IMR-90 (cell line): ENCODE measurements around the gene CLDN7. TPM values are rescaled to one million over a fixed set of nuclear protein-coding genes. Genes with fewer than 3 reads are reported as not detected.

Experiments
- ATAC-seq: fragments of 200-7000 bp; cut with Tn5 transposase; 2 replicates; pipeline ENCODE4 v1.9.1; 2020; ENCODE audit warnings: low read depth, mild to moderate bottlenecking, moderate library complexity
- BruUV-seq: library from RNA; stranded (reverse); fragments of 400-500 nt; replicated peaks from 2 replicates; lab custom pipeline; 2021; lab: Mats Ljungman, UMichigan
- CTCF ChIA-PET: fragments of 300-600 bp; formaldehyde crosslinking; extraction: SDS; loops from one replicate; lab custom pipeline; 2021; ENCODE audit warnings: antibody characterized with exemption; lab: Yijun Ruan, JAX
- POLR2A ChIA-PET: fragments of 300-600 bp; sonication (Branson Sonifier 250); formaldehyde crosslinking; loops from one replicate; lab custom pipeline; 2022; ENCODE audit warnings: antibody characterized with exemption; ENCODE audit not compliant: unreplicated experiment; lab: Charles Lee
- DNase-seq: peaks from one replicate; pipeline ENCODE4 v3.0.0; 2013
- H2AFZ ChIP-seq: replicated peaks from 2 replicates; pipeline ENCODE3; 2013; ENCODE audit warnings: low read length, mild to moderate bottlenecking; ENCODE audit not compliant: poor library complexity
- H2AK5ac ChIP-seq: 2 replicates; pipeline ENCODE4 v1.6.1; 2013; ENCODE audit warnings: low read depth, low read length, inconsistent platforms
- H2AK9ac ChIP-seq: replicated peaks from 2 replicates; pipeline ENCODE3; 2013; ENCODE audit warnings: mild to moderate bottlenecking, low read depth, low read length, moderate library complexity; ENCODE audit not compliant: poor library complexity
- H2BK120ac ChIP-seq: 2 replicates; pipeline ENCODE4 v1.6.1; 2013; ENCODE audit warnings: low read depth, low read length, inconsistent platforms
- H2BK15ac ChIP-seq: 3 replicates; pipeline ENCODE4 v1.6.1; 2013; ENCODE audit warnings: low read depth, low read length, inconsistent platforms
- H2BK20ac ChIP-seq: 2 replicates; pipeline ENCODE4 v1.6.1; 2013; ENCODE audit warnings: low read depth, mild to moderate bottlenecking, inconsistent platforms, low read length, moderate library complexity
- H2BK5ac ChIP-seq: 2 replicates; pipeline ENCODE4 v1.6.1; 2013; ENCODE audit warnings: mild to moderate bottlenecking, low read depth, low read length, inconsistent platforms; ENCODE audit not compliant: poor library complexity, severe bottlenecking
- H3K14ac ChIP-seq: replicated peaks from 2 replicates; pipeline ENCODE4 v1.6.1; 2013; ENCODE audit warnings: low read depth, low read length, inconsistent platforms
- H3K18ac ChIP-seq: 2 replicates; pipeline ENCODE4 v1.6.1; 2013; ENCODE audit warnings: low read depth, low read length, control low read depth
- H3K23ac ChIP-seq: 2 replicates; pipeline ENCODE4 v1.6.1; 2013; ENCODE audit warnings: low read depth, low read length, inconsistent platforms
- H3K27ac ChIP-seq: 2 replicates; pipeline ENCODE4 v1.5.1; 2013; ENCODE audit warnings: mild to moderate bottlenecking, control low read depth, low read length; ENCODE audit not compliant: insufficient read depth
- H3K27me3 ChIP-seq: 2 replicates; pipeline ENCODE4 v1.6.1; 2013; ENCODE audit warnings: low read length; ENCODE audit not compliant: control insufficient read depth, insufficient read depth
- H3K36me3 ChIP-seq: 2 replicates; pipeline ENCODE4 v1.6.1; 2013; ENCODE audit warnings: low read length, mixed read lengths; ENCODE audit not compliant: control insufficient read depth, insufficient read depth
- H3K4ac ChIP-seq: 2 replicates; pipeline ENCODE4 v1.6.1; 2013; ENCODE audit warnings: low read depth, low read length, inconsistent platforms
- H3K4me1 ChIP-seq: 2 replicates; pipeline ENCODE4 v1.6.1; 2013; ENCODE audit warnings: low read length, mixed read lengths; ENCODE audit not compliant: control insufficient read depth, insufficient read depth
- H3K4me2 ChIP-seq: 2 replicates; pipeline ENCODE4 v1.6.1; 2013; ENCODE audit warnings: low read depth, mild to moderate bottlenecking, control low read depth, low read length, moderate library complexity
- H3K4me3 ChIP-seq: 2 replicates; pipeline ENCODE4 v1.5.1; 2013; ENCODE audit warnings: low read depth, mild to moderate bottlenecking, control low read depth, low read length, moderate library complexity; ENCODE audit not compliant: insufficient read depth
- H3K56ac ChIP-seq: 2 replicates; pipeline ENCODE4 v1.6.1; 2013; ENCODE audit warnings: low read length, inconsistent platforms; ENCODE audit not compliant: insufficient read depth; ENCODE audit errors: extremely low read depth
- H3K79me1 ChIP-seq, 2 experiments: 2 replicates each; pipeline ENCODE4 v1.6.1; 2013; ENCODE audit warnings: low read length in 2 of 2, inconsistent platforms in 1 of 2, low read depth in 1 of 2
- H3K9ac ChIP-seq: 2 replicates; pipeline ENCODE4 v1.6.1; 2013; ENCODE audit warnings: low read depth, low read length, control low read depth
- H3K9me1 ChIP-seq: 2 replicates; pipeline ENCODE4 v1.6.1; 2013; ENCODE audit warnings: low read length, inconsistent platforms; ENCODE audit not compliant: insufficient read depth
- H3K9me3 ChIP-seq: 2 replicates; pipeline ENCODE4 v1.6.1; 2013; ENCODE audit warnings: low read length; ENCODE audit not compliant: control insufficient read depth, insufficient read depth
- H4K20me1 ChIP-seq: 2 replicates; pipeline ENCODE4 v1.6.1; 2013; ENCODE audit warnings: low read length, inconsistent platforms; ENCODE audit not compliant: insufficient read depth
- H4K5ac ChIP-seq: 2 replicates; pipeline ENCODE4 v1.6.1; 2013; ENCODE audit warnings: mild to moderate bottlenecking, low read depth, low read length, control low read depth
- H4K8ac ChIP-seq, 2 experiments: 2 replicates each; pipeline ENCODE4 v1.6.1; 2013; ENCODE audit warnings: low read depth in 2 of 2, low read length in 2 of 2, control low read depth in 1 of 2, inconsistent platforms in 1 of 2
- H4K91ac ChIP-seq: 2 replicates; pipeline ENCODE4 v1.6.1; 2013; ENCODE audit warnings: low read depth, low read length, inconsistent platforms; ENCODE audit not compliant: insufficient read depth
- BHLHE40 ChIP-seq: fragments of 150-350 bp; IDR thresholded peaks from 2 replicates; pipeline ENCODE4 v1.6.1; 2016; ENCODE audit warnings: mild to moderate bottlenecking, low read depth, low read length
- CEBPB ChIP-seq: IDR thresholded peaks from 2 replicates; pipeline ENCODE4 v1.6.1; 2012; ENCODE audit warnings: low read depth, low read length, improper control_type of control experiment
- MAFK ChIP-seq: IDR thresholded peaks from 2 replicates; pipeline ENCODE4 v1.6.1; 2012; ENCODE audit warnings: low read depth, low read length, improper control_type of control experiment
- NFE2L2 ChIP-seq: fragments of 150-350 bp; IDR thresholded peaks from 2 replicates; pipeline ENCODE4 v1.6.1; 2016; ENCODE audit warnings: low read depth, mild to moderate bottlenecking, low read length
- POLR2A ChIP-seq: IDR thresholded peaks from 2 replicates; pipeline ENCODE4 v1.6.1; 2012; ENCODE audit warnings: mild to moderate bottlenecking, low read depth, low read length
- RAD21 ChIP-seq: IDR thresholded peaks from 2 replicates; pipeline ENCODE4 v1.6.1; 2012; ENCODE audit warnings: low read length, improper control_type of control experiment
- RFX5 ChIP-seq: IDR thresholded peaks from 2 replicates; pipeline ENCODE4 v1.8.0; 2012; ENCODE audit warnings: low read depth, mild to moderate bottlenecking, low read length, moderate library complexity
- WGBS, 2 experiments: methylation state at CpG; one replicate each; pipeline versions ENCODE4 v1.1.5 to v1.1.7; 2013; ENCODE audit warnings: missing lambda C conversion rate in 2 of 2; ENCODE audit not compliant: insufficient read length in 1 of 2; ENCODE audit errors: extremely low coverage in 2 of 2; 5-methylcytosine and 5-hydroxymethylcytosine counted together
- dilution Hi-C: fragments of 300-500 bp; cut with HindIII; formaldehyde crosslinking; loops from one replicate; pipeline ENCODE4 v1.14.3; 2018; ENCODE audit warnings: low sequenced_read_pairs; ENCODE audit not compliant: unreplicated experiment
- in situ Hi-C: fragments of 300-500 bp; cut with MboI; formaldehyde crosslinking; loops from 3 replicates; pipeline ENCODE4 v1.14.3; 2019; ENCODE audit warnings: low sequenced_read_pairs, inconsistent platforms, mixed read lengths
- intact Hi-C: fragments of 100-400 bp; cut with micrococcal nuclease; formaldehyde crosslinking; loops from 2 replicates; pipeline ENCODE4 v1.10.0; 2022
- polyA plus RNA-seq, 3 experiments: library from polyadenylated mRNA; depleted of rRNA; stranded (reverse); fragments of >200 nt; gene quantifications; 2 replicates each; pipeline ENCODE4 v1.2.3, GENCODE V29; 2012; ENCODE audit warnings: low replicate concordance in 1 of 3
- total RNA-seq: library from RNA; depleted of rRNA; stranded (reverse); fragments of >200 nt; gene quantifications from 2 replicates; pipeline ENCODE4 v1.2.3, GENCODE V29; 2012

CLDN7 gene
- total and polyA plus RNA-seq, 2 of the 4 experiments (the other 2 are of a cell fraction): 1.4 TPM

GRCh38 chr17:7260651-7261378 is 1.5 kb downstream of the CLDN7 start (continued):
- no peak for TF ChIP-seq RFX5
- TF ChIP-seq POLR2A: no peak

GRCh38 chr17:7260151-7260550 is 2.1 kb downstream of the CLDN7 start:
- in situ Hi-C loops (no loop called here), intact Hi-C loops (no loop called here)

More at GRCh38 chr17:7260151-7260550, 2.1 kb downstream of the CLDN7 start:
- peaks cover 8% of the 10 kb centered on the region for H3K4me1 ChIP-seq
- no peaks in the 10 kb centered on the region for H3K9me3 ChIP-seq
- H3K4me2 ChIP-seq: no peak overlapping the region
- H4K20me1 ChIP-seq: no peaks in the 10 kb centered on the region
- H3K4me3 ChIP-seq: no peak overlapping the region
- H3K23ac ChIP-seq: no peak overlapping the region
- peaks cover 13% of the 10 kb centered on the region; the same call in 1 of the 2 replicates for H3K27me3 ChIP-seq
- dilution Hi-C loops: no loop called here
- H4K8ac ChIP-seq: no peak overlapping the region
- no peak overlapping the region for H3K18ac ChIP-seq
- H2BK5ac ChIP-seq: no peak overlapping the region
- no peak overlapping the region for H2AK5ac ChIP-seq
- H2BK15ac ChIP-seq: no peak overlapping the region
- peak overlapping the region; percentile 23 for H2AFZ ChIP-seq
- DNase-seq (no peak), ATAC-seq (no peak)
- CTCF ChIA-PET: no interaction called here
- H4K5ac ChIP-seq: no peak overlapping the region
- WGBS, 2 experiments: no CpG with 5 or more reads among the region's 4 CpGs
- BruUV-seq: no TSS peak
- peak overlapping the region; percentile 71 for H2AK9ac ChIP-seq
- H3K9me1 ChIP-seq: peaks cover 10% of the 10 kb centered on the region
- no peak overlapping the region for H3K9ac ChIP-seq
- H3K4ac ChIP-seq: no peak overlapping the region
- no peak overlapping the region for H2BK120ac ChIP-seq
- H3K36me3 ChIP-seq: peaks cover 27% of the 10 kb centered on the region
- POLR2A ChIA-PET: no interaction called here
- no peak overlapping the region for H3K14ac ChIP-seq
- peaks cover 0 to 6% of the 10 kb centered on the region in 2 experiments; a peak in 1 of 4 replicates for H3K79me1 ChIP-seq
- H4K91ac ChIP-seq: no peak overlapping the region
- TF ChIP-seq BHLHE40: no peak
- no peak for TF ChIP-seq NFE2L2
- TF ChIP-seq RAD21: no peak
- no peak for TF ChIP-seq MAFK
- no peak for TF ChIP-seq CEBPB
- H3K56ac ChIP-seq: no peak overlapping the region
- H2BK20ac ChIP-seq: no peak overlapping the region
- H3K27ac ChIP-seq: no peak overlapping the region
